Suprapubic skin (tissue), 3 donors: ENCODE measurements around the gene TANGO2.

Experiments used
- POLR2A ChIP-seq, 2 donors: fragments of 450-650 bp; IDR thresholded peaks; one replicate each; pipeline ENCODE4 v1.6.1; 2017; ENCODE audit warnings: antibody characterized with exemption in 2 of 2, mild to moderate bottlenecking in 2 of 2, moderate library complexity in 2 of 2
- TF ChIP-seq, protein P1 (sequence below), 2 donors: fragments of 200-600 bp in 1 of 2; fragments of 450-650 bp in 1 of 2; sonication (generic) in 1 of 2; IDR thresholded peaks; one replicate each; pipeline ENCODE4 v1.5.1; 2016 to 2019; ENCODE audit warnings: antibody characterized with exemption in 2 of 2, mild to moderate bottlenecking in 1 of 2, moderate library complexity in 1 of 2

DNA sequence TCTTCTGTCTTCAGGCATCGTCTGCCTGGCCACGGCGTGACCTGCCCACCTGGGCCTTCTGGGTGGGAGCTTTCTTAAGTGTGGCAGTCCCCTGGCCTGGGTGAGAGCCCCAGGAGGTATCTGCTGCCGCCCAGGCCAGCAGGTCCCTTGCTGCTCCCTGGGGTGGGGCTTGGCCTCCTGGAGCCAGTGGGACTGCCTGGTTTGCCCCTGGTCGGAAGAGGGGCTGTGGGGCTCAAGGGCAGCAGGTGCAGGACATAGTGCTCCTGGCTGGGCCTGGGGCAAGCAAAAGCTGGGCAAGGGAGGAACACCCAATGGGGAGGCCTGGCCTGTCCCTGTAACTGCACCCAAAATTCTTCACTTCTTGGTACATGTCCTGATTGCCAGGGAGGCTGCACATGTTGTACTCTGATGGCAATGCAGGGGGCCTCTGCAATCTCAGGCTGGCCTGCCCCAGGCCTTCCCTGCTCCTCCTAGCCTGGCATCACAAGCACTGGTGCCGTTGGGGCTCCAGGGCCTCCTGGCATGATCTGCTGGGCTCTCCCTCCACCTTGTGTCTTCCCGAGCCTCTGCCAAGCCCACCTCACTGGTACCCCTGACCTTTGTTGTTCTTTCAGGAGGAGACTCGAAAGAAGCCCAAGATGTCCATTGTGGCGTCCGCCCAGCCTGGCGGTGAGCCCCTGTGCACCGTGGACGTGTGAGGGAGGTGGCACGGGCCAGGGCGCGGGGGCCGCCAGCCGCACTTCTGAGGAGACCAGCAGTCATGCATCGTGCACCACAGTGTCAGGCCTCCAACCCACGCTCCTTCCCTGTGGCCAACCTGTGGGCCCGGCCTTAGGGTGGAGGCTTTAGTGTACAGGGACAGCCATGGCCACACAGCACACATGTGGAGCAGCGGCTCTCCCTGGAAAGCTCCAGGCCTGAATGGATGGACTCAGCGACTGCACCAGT is 88.8 kb downstream of the TANGO2 start:
- TF ChIP-seq, protein P1, sequence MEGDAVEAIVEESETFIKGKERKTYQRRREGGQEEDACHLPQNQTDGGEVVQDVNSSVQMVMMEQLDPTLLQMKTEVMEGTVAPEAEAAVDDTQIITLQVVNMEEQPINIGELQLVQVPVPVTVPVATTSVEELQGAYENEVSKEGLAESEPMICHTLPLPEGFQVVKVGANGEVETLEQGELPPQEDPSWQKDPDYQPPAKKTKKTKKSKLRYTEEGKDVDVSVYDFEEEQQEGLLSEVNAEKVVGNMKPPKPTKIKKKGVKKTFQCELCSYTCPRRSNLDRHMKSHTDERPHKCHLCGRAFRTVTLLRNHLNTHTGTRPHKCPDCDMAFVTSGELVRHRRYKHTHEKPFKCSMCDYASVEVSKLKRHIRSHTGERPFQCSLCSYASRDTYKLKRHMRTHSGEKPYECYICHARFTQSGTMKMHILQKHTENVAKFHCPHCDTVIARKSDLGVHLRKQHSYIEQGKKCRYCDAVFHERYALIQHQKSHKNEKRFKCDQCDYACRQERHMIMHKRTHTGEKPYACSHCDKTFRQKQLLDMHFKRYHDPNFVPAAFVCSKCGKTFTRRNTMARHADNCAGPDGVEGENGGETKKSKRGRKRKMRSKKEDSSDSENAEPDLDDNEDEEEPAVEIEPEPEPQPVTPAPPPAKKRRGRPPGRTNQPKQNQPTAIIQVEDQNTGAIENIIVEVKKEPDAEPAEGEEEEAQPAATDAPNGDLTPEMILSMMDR (IDR thresholded peaks at IDR 0.05): no peak
- no peak for TF ChIP-seq POLR2A (IDR thresholded peaks at IDR 0.05)
